HG02970 (cell line): ENCODE results near the gene IL13RA1.
"Not testable (repeated sequence)": the region's sequence is repeated elsewhere in the genome, so short reads cannot be mapped to it uniquely, and the experiment has no call there.

Experiments used
- ATAC-seq: cut with Tn5 transposase; IDR thresholded peaks from one replicate; pipeline ENCODE4 v1.9.1; 2021; ENCODE audit warnings: mild to moderate bottlenecking, moderate library complexity, moderate number of reproducible peaks; ENCODE audit not compliant: unreplicated experiment, low FRiP score

IL13RA1 gene

GRCh38 chrX:118772051-118772450 is 44.6 kb downstream of the IL13RA1 start:
- no peak for ATAC-seq

GRCh38 chrX:118773782-118774181 is 46.4 kb downstream of the IL13RA1 start:
- no peak for ATAC-seq

- ATAC-seq, result no peak
These were observed 52.2 kb downstream of the IL13RA1 start for GRCh38 chrX:118779581-118779980.

GRCh38 chrX:118780509-118780908 is 53.1 kb downstream of the IL13RA1 start:
- ATAC-seq, result no peak

DNA sequence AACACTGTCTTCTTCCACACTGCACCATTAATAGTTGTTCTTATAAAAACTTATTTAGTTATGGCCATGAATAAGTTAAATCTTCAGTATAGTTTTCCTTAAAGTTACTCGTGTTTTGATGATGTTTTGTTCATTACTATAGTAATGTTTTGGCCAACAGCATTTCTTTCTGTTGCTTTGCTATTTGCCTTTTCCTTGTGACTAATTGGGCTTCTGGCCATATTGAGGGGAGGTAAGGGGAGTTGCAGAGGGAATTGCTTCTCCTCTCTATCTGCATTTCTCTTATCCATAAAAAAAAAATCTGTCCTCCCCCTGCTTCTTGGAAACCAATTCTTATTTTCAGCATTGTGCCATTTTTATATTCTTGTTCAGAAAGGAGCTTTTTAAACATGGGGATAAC is 53.5 kb downstream of the IL13RA1 start:
- no peak for ATAC-seq

DNA sequence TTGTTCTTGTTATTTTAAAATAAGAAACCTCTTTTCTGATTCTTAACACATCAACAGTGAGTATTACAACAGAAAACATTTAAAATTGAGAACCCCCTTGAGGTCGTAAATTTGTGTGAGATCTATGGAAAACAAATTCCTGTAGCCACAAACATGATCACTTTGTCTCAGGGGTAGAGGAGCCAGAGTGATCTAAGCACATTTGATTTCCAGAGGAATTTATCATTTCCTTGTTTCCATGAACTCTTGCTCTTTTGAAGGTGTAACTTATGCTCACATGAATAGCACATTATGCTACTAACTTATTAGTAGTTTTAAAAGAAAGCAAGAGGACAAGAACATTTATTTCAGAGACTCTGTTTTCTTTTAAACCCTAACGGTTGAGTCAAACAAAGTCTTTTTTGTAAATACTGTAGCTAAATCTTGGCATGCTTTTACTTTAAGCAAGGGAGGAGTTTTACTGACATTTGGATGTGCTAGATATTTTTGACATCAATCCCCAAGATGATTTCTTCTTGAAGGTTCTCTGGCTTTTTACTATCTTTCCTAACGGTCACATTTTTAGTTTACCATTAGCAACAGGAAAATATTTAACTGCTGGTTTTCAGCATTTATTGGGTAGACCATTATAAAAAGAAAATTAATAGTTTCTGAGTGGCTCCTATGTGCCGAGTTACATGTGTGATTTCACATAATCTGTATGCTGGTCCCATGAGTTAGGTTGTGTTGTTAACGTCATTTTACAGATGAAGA is 68.3 kb downstream of the IL13RA1 start:
- ATAC-seq, result no peak

- ATAC-seq, result no peak
These were observed 75.5 kb downstream of the IL13RA1 start for GRCh38 chrX:118802857-118803256.

DNA sequence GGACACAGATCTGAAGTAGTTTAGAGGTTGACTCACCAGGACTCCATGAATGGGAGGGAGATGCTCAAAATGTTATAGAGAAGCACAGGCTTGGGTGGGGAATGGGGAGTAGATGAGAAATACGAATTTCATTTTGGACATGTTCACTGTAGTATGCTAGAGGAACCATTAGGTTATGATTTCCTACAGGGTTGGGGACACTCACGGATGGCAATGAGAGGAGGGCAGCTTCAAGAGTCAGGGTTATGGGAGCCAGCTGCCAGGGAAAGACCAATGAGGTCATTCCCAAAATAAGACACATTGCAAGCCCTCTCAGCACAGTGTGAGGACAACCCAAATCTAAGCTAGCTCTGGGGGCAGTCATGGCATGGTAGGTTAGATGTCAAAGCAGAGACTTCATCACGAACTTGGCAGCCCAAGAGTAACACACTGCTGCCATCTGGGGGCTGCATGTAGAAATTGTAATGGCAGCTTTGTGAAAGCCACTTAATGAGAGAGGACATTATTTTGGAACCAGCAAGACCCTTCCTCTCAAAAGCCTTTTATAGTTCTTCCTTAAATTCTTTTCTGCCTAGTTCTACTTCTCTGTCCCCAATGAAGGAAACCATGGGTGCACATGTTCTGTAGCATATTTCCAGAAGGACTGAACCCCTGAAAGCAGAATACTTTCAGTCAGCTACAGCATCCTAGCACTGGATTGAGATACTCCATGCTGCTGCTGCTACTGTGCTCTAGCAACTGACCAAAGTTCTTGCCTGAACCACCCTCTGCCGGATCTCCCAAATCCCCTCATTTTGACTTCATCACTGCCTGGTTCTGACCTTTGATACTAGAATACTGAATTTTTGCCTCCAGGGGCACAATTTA is 80.0 kb downstream of the IL13RA1 start:
- ATAC-seq, result no peak

- not testable (repeated sequence) for ATAC-seq
These were observed 89.9 kb downstream of the IL13RA1 start for GRCh38 chrX:118817257-118817656.

DNA sequence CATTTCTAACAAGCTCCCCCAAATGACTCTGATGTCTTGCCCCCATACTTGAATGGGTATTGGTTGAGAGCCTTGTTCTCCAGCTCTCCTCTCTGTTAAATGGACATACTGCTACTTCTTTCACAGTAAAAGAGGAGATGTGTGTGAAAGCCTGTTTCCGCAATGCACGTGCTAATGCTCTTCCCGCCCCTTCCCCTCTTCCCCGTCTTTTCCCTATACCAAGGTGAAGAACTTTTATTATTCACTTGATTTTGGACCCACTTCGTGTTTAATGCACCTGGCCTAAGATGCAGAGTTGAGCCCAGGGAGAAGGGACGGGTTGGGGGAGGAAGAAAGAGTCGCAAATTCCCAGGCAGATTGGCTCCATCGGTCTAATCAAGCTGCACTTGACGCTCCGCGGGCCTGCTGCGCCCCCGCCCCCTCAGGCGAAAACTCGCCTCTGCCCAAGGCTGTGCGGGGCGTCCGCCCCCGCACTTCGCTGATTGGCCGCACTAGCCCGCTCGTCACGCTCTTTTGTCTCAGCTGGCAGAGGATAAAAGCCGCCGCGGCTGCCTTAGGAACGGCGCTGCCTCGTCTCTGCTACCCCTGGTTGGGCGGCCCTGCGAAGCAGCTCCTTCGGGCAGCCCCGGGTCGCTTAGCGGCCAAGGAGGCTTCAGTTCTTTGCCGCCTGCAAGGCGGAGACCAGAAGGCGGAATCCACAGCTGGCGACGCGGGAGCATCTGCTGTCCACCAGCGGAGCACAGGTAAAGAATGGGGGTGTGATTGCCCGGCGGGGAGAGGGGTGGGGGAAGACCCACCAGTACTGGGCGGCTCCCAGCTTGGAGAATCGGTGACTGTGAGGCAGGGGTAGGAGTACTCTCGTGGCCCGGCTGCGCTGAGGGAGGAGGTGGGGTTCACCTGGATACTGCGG is 96.1 kb downstream of the IL13RA1 start, which contains the start of gene ZCCHC12:
Gene ZCCHC12, plus strand, starts transcription at position 562 of the 910 bp plus-strand sequence. CDS start 1,421 bp downstream, outside the sequence.
- ATAC-seq, result no peak

DNA sequence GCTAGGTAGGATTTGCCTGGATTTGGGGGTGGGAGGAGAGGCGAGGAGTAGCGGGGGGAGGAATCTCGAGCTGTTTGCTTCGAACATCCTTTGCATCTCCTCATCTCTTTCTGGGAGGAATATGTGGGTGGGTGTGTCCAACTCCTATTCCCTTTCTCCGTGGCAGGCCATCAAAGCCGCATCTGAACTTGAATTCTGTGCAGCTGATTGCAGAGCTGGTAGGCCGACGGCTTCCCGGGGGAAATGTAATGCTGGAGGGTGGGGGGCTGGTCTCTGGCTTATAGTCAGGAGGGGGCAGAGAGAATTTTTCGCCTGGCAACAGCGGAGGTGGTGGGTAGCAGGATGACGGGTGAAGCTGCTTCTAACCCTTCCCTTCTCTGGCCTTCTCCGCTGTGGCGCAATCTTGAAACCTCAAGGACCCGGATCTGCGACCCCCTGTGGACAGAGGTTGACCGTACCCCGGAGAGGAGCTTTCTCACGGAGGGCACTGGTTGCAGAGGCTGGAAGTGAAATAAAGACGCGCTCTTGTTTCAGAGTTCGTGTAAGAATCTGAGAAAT is 96.8 kb downstream of the IL13RA1 start:
- no peak for ATAC-seq

GRCh38 chrX:118825227-118825626 is 97.8 kb downstream of the IL13RA1 start:
- no peak for ATAC-seq

GRCh38 chrX:118839334-118839958 is 112.0 kb downstream of the IL13RA1 start:
- ATAC-seq, result no peak
